ENCODE measurements around the gene ENG.
"Not testable (repeated sequence)": the region's sequence is repeated elsewhere in the genome, so short reads cannot be mapped to it uniquely, and the experiment has no call there.

Gene ENG

DNA sequence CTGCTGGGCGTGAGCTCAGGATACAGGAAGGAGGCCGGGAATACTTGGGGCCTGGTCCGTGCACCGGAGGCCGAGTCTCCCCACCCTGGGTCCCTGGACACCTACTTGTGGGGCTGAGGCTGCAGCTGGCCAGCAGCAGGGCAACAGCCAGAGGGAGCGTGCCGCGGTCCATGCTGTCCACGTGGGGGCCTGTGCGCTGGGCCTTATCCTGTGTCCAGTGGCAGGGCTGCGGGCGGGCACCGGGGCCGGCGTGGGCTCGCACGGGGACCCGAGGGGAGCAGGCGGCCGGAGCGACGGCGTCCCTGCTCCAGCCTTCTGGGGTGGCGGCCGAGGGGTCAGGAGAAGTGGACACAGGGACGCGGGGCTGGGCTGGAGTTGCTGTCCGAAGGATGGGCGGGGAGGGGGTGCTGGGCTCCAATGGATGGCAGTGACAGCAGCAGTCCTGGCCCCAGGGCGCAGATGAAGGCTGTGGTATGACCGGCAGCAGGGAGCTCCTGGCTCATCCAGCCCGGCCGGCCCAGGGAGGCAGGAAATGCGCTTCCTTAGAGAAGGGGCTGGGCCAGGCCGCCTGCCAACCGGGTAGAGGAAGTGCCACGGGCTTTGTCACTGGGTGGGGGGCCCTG is at the start of gene ENG:
Gene ENG, minus strand, starts transcription at position 475 of the 623 bp plus-strand sequence. Its CDS starts 303 bp downstream, at position 172.
- FAIRE-seq = no peak

DNA sequence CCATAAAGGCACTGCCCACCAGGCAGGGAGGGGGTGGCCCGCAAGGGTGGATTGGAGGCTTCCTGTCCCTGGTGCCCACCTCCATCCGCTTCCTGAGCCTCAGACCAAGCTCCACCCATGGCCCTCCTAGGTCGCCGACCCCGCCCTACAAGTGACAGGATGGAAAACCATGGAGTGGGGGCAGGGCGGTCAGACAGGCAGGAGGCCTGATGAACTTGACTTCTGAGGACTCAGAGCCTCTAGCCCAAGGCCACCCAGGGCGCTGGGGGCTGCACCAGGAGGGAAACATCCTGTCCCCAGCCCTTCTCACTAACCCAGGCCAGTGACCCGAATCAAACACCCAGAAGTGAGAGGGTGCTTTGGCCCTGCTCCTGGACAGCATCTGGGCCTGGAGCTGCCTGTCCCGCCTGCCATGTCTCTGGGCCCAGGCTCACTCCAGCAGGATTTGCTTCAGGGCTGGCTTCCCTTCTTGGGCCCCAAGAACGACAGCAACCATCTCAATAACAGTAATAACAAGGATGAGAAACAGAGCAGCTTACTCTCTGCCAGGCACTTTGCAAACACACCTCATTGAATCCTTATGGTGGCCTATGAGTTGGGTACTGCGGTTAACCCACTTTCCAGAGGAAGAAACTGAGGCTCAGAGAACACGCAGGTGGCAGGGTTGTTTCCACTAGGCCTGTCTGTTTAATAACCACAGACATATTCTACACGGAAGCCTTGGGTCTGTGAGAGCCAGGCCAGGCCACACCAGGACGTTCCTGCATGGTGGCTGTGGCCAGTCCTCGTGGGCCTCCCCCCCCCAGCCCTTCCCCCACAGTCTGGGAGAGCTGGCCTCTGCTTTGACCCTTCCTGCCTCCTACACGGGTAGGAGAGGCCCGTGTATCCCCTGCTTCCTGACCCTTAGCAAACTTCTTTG is 49.4 kb upstream of the ENG start:
- no peak for FAIRE-seq

DNA sequence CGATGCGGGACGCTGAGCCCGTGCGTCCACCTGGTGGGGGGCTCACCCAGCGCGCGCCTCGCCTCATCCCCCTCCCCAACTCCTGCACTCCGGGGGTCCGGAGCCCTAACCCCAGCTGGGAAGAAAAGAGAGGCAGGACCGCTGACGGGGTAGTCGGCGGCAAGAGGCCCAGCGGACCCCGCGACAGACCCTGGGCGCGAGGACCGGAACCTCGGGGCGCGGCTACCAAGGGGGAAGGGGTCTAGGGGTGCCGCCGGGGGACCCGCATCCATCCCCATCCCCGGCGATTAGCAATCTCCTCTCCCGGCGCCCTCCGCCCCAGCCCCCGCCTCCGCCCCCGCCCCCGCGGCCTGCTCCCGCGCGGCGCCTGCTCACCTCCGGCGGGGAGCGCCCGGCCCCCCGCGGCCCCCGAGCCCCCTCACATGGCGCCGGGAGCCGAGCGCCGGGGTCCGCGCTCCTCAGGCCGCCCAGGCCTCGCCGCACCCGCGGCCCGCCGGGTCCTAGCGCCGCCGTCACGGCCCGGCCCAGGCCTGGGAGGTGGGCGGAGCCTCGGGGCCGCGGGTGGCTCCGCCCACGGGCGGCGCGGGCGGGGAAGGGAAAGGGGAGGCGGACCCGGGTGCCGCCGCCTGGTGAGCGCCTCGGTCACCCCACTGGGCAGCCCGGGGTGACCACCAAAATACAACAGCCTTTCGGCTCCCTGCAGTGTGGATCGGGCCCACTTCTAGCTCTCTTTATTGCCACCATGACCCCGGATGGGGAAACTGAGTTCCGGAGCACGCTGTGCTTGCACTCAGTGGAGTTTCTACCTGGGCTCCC is 44.9 kb upstream of the ENG start, which contains the start of gene ST6GALNAC6:
Gene ST6GALNAC6, minus strand, starts transcription at position 476 of the 816 bp plus-strand sequence. CDS start 1,622 bp downstream, outside the sequence.
- FAIRE-seq = no peak

DNA sequence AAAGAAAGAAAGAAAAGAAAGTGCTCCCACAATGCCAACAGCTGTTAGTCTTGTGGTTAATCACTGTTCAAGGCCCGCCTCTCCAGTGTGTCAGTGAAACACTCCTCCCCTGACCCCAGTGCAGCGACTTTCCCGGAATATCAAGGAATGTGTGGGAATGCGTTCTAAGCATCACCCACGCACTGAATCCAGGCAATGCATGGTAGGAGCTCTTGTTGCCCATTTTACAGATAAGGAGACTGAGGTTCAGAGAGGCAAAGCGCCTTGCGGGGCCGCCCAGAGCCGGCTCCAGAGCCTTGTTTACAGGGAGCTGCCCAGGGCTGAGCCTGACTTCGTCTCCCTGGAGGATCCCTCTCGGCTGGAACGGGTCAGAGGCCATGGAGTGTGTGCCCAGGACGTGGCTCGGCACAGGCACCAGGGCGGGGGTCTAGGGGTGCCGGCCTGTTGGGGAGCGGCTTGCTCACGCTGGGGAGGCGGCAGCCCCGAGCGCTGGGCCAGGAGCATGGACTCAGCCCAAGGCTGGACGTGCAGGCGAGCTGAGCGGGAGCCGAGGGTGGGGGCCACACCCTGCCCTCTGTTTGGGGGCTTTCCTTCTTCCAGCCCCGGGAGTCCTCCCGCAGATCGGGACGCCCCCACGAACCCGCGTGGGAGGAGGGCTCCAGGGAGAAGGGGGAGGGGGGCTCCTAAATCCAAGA is 44.1 kb upstream of the ENG start:
- no peak for FAIRE-seq

DNA sequence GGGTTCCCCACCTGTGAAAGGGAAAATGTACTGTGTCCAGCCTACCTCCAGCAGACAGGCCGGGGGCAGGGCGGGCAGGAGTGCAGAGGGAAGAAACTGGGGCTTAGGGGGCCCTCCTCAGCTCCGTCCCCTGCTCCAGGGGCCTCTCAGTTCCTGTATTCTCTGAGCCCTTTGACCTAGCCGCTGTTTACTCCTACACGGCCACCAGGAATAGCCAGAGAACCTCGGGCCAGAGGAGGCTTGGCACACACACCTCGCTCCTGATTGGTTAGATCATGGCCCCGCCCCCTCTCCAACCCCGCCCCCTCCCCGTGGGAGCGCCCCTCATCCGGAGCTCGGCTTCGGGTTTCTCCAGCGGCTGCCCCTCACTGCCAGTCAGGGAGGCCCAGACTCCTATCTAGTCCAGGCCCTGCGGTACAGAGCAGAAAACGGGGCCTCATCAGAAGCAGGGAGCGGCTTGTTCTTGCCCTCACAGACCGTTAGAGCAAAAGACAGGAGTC is 42.8 kb upstream of the ENG start:
- FAIRE-seq = no peak

DNA sequence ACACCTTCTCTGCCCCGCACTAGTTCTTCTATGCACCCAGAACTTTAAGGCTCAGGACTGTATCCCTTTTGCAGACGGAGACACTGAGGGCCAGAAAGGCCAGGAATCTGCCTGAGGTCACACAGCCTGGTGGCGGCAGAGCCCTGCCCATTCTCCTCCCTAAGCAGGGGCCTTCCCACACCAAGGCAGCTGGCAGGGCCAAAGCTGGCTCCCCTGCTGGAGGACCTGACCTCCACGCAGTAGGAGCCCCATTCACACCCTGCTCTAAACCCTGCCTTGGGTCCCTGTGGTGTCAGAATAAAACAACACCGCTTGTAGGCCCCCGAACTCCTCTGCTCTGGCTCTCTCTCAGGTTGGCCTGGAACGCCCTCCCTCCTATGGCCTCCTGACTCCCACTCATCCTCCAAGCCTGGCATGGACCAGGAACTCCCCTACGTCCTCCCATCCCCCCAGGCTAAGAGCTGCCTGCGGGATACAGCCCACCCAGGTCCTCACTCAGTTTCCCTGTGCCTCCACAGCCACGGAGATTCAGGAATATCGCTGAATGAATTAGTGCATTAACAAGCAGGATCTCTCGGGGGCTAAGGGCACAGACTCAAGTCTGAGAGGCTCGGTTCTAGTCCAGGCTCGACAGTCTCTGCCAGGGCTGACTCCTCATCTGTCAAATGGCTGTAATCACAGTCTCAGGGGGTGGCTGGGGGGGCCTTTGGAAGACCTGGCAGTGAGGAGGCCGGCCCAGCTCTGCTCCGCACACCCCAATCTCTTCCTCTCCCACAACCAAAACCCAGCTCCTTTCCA is 42.1 kb upstream of the ENG start:
- no peak for FAIRE-seq

DNA sequence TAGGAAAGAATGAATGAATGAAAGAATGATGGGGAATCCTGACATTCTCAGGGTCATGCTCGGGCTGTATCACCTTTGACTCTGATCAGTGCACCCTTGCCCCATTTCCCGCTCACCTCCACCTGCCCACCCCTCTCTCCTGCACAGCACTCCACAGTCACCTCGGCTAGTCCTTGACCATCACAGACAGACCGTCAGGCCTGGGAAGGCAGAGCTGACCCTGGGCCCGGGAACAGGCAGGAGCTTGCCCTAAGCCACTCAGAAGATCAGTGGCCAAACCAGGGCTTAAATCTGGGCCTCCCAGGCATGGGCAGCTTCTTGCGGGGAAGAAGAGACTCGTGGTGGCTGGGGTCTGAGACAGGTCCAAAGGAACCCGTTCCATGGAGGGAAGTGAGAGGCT is 41.4 kb upstream of the ENG start:
- no peak for FAIRE-seq

DNA sequence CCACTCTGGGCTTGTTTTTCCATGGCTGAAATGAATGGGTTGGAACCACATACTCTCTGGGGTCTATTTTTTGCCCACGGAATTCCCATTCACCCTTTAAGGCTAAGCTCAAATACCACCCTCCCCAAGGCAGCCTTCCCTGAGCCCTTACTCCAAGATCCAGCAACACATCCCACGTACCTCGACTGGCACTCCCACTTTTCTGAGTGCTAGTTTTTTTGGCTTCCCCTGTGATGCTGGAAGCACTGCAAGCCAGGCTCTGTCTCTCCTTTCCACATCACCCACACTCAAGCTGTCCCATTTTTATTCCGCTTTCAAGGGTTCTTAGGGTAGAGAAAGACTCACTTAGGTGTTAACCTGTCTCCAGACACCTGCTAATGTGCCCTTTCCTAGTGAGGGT is 38.9 kb upstream of the ENG start:
- FAIRE-seq = no peak

DNA sequence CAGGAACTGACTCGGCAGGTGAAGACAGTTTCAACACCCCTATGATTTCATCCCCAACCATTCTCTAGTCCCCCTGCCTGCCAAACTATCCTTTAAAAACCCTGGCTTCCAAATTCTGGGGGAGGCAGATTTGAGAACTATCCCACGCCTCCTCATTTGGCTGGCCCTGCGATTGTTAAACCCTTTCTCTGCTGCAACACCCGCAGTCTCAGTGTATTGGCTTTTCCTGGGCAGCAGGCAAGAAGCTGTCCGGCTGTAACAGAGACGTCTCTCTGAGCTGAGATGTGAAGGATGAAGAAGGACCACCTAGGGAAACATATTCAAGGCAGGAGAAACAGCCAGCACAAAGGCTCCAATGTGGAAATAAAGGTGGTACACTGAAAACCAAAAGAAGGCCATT is 38.4 kb upstream of the ENG start:
- no peak for FAIRE-seq

DNA sequence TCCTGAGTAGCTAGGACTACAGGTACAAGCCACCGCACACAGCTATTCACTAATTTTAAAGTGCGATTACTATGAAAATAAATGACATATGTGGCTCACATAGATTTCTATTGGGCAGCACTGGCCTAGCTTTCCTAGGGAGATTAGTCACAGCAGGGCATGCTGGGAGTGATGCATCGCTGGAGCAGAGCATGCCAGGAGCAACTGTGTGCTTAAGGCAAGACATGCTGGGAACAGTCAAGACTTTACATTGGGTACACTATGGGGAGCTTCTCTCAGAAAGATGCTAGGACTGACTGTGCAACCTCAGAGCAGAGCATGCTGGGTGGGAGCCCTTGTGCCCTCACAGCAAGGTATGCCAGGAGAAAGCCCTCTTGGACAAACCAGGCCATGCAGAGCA is 35.6 kb upstream of the ENG start:
- no peak for FAIRE-seq

DNA sequence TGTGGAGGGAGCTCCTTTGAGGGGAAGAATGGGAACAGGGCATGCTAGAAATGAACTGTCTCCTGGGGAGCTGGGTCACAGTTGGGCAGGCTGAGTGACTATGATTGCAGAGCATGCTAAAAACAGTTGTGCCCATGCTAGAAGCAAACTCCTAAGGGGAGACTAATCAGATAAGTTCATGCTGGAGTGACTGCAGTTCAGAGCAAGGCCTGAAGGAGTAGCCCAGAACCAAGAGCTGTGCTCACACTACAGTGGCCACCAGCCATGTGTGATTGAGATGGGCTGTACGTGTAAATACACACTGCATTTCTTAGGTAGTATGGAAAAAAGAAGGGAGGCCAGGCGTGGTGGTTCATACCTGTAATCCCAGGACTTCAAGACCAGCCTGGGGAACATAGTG is 33.3 kb upstream of the ENG start:
- no peak for FAIRE-seq

DNA sequence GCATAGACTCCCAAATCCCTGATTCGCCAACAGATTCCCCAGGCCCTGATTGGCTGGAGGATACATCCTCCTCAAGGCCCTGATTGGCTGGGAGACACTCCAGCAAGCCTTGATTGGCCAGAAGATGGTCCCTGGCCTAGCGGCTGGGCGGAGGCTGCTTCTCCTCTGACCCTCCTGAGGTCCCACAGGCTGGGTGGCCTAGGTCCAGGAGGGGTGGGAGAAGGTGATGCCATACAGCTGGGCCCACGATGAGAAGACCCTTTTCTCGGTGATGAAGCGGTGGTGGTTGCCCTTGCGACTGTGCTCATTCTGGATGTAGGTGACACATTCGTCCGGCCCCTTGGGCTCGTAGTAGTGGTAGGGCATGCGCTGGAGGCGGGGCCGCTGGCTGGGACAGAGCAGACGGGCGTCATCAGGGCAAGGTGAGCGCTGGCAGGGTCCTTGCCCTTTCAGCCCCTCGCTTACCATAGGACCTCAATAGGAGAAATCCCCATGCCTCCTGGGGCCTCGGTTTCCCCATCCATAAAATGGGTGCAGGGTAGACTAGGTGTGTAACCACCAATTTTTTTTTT is 32.0 kb upstream of the ENG start:
- FAIRE-seq = no peak

DNA sequence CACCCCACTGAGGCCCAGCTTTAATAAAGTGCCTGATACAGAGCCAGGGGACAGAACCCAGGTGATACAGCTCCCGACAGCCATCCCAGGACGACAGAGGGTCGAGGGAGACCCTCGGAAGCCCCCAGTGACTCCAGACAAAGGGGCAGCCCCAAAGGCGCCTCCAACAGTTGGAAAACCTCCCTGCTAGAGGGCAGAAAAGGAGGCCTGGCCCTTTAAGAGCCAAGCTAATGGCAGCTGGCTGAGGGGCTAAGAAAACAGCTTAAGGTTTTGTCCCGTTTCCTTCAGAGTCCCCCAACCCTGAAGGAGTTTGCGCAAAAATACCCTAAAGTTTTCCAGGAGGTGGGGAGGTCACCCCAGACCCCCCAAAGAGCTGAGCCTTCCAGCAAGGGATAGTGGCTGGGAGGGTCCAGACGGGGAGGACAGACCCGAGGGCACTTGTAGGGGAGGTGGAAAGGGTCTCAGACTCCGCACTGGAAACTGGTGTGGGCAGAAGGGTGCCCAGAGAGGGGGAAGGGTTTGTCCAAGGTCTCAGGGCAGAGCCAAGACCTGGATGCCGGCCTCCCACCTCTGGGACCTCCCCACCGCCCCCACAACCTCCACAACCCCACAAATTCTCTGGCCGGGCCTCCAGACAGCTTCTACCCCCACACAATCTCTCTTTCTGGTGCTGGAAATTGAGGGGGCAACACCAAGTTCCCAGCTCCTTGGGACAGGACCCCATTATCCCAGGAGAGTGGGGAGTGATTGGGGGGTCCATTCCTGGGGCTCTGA is 31.2 kb upstream of the ENG start:
- FAIRE-seq = no peak

DNA sequence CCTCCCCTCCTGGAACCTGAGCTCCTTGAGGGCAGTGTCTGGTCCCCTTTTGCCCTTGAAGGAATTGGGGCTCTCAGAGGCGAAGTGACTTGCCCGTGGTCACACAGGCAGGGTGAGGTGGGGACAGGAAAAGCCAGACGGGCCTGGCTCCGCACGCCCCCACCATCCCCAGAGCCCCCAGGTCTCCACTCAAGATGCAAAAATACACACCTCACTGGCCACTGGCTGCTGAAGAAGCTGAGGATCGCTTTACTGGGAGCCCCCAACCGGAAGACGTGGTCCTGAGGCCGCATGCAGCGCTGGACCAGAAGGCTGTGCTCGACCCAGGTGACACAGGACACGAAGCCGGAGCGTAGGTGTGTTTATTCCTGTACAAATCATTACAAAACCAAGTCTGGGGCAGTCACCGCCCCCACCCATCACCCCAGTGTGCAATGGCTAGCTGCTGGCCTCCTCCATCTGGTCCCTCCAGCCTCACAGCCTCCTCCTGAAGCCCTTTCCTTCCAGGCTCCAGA is 30.6 kb upstream of the ENG start:
- no peak for FAIRE-seq

DNA sequence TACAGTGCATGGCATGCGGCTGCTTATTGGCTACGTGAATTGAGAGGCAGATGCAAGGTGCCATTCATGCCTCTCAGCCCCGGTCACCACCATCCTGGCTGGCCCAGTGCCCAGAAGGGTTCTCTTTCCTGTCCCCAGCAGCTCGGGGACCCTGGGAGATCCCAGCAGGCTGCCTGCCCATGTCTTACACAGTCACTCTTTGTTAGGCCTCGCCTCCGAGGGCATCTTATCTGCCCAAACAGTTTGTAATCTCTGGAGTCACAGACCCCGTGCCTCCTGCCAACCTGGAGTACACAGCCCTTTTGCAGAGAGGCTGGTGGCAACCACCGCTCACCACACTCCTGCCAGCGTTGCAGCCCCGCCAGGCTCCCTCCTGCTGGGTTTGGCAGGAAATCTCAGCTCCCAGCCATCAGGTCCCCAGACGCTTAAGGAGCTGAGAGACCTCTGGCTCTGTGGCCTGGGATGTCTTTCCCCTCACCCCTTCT is 30.0 kb upstream of the ENG start:
- FAIRE-seq = no peak

DNA sequence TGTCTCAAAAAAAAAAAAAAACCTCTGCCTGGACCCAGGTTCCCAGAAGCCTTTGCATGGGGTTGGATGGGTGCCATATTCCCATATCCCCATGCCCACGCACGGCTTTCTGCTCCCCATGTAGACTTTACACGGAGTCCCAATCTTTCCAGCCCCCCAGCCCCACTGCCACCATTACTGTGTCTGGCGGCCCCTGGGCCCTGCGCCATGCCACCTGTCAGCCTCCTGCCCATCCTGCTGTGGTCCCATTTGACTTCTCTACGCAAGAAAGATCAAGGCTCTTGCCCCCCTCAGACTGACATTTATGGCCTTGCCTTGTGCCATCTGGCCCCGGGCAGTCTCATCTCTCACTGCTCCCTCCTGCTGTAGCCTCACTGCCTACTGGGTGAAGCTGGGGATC is 29.5 kb upstream of the ENG start:
- FAIRE-seq = no peak

DNA sequence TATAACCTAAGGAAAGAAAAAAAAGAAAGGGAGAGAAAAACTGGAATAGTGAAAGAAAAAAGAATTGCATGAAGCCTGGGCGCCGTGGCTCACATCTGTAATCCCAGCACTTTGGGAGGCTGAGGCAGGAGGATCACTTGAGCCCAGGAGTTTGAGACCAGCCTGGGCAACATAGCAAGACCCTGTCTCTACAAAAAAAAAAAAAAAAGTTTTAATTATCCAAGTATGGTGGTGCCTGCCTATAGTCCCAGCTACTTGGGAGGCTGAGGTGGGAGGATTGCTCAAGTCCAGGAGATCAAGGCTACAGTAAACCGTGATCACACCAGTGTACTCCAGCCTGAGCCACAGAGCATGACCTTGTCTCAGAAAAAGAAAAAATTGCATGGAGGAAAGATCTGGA is 27.3 kb upstream of the ENG start:
- FAIRE-seq = not testable (repeated sequence)

DNA sequence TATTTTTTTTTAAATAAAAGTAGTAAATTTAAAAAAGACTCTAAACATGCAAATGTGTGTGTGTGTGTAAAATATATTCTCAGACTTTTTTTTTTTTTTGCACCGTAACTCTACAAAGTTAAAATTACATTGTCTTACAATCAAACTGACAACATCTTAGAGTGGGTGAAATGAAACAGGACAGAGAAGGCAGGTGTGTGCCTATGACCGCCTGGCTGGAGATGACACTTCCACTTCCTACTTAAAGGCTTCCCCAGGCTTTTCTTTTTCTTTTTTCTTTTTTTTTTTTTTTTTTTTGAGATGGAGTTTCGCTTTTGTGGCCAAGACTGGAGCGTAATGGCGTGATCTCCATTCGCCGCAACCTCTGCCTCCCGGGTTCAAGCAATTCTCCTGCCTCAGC is 25.7 kb upstream of the ENG start:
- no peak for FAIRE-seq

DNA sequence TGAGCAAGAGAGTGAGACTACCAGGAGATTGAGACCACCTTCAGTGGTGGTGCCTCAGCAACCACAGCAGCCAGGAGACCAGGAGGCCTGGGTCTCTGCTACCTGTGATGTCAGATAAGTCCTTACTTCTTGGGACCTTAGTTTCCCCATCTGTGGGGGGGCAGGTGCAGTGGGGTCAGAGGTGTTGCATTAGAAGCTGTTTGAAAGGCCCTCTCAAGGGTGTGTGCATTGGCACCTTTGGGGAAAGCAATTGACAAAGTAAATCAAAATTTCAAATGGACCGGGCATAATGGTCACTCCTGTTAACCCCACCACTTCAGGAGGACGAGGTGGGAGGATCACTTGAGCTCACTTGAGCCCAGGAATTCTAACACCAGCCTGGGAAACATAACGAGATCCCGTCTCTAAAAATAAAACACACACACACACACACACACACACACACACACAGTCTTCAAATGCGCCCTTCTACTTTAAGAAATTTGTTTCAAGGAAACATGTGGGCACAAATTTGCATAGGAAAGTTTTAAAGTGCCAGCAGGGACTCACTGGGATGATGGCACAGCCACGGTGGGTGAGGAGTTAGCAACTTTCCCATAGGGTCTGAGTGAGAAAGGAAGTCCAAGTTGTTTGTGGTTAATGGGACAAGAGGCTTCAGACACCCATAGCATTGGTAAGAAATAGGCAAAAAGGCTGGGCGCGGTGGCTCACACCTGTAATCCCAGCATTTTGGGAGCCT is 24.4 kb upstream of the ENG start:
- no peak for FAIRE-seq

All from colon (tissue), 2 donors.